Fibroblast of the aortic adventitia (primary cell): ENCODE results near the gene ADGRG7. TPM values are rescaled to one million over a fixed set of nuclear protein-coding genes. Genes with fewer than 3 reads are reported as not detected.

Source experiments
- DNase-seq: peaks from one replicate; pipeline ENCODE4 v3.0.0-alpha.2; 2010; ENCODE audit warnings: low read depth
- H3K4me3 ChIP-seq: 2 replicates; pipeline ENCODE4 v1.5.1; 2011; ENCODE audit warnings: low read depth, mild to moderate bottlenecking, control low read depth, low read length, moderate library complexity
- CTCF ChIP-seq: IDR thresholded peaks from 2 replicates; pipeline ENCODE4 v1.5.1; 2011; ENCODE audit warnings: mild to moderate bottlenecking, low read length, control low read depth, inconsistent platforms; ENCODE audit not compliant: insufficient read depth
- total RNA-seq: library from RNA; depleted of rRNA; stranded (reverse); fragments of >200 nt; gene quantifications from 2 replicates; pipeline ENCODE4 v1.2.3, GENCODE V29; 2012; ENCODE audit warnings: low replicate concordance

ADGRG7 gene
- total RNA-seq, 1 donor, result not detected

- no peak for TF ChIP-seq CTCF
- DNase-seq, result no peak
- H3K4me3 ChIP-seq, result no peak overlapping the region
These were observed 31.2 kb downstream of the ADGRG7 start for GRCh38 chr3:100640633-100641032.

- DNase-seq, result no peak
These were observed 32.2 kb downstream of the ADGRG7 start for GRCh38 chr3:100641471-100642032.

GRCh38 chr3:100645913-100646312 lies 36.5 kb downstream of the ADGRG7 start:
- no peak for TF ChIP-seq CTCF
- no peak for DNase-seq
- no peak overlapping the region for H3K4me3 ChIP-seq

More at GRCh38 chr3:100641471-100642032, 32.2 kb downstream of the ADGRG7 start:
- no peak overlapping the region for H3K4me3 ChIP-seq
- TF ChIP-seq CTCF, result no peak

- TF ChIP-seq CTCF, result no peak
- no peak for DNase-seq
- no peak overlapping the region for H3K4me3 ChIP-seq
These were observed 37.8 kb downstream of the ADGRG7 start for GRCh38 chr3:100647171-100647570.

GRCh38 chr3:100647657-100648056 lies 38.3 kb downstream of the ADGRG7 start:
- H3K4me3 ChIP-seq, result no peak overlapping the region
- TF ChIP-seq CTCF, result no peak
- DNase-seq, result no peak

- H3K4me3 ChIP-seq, result no peak overlapping the region
- peak; percentile 12 for TF ChIP-seq CTCF
- DNase-seq, result peak; percentile 61
These were observed 41.5 kb downstream of the ADGRG7 start for GRCh38 chr3:100650651-100651619.
